DMS 273 treated with DMSO at 0.1 percent for 48 hours (cell line): ENCODE results near the gene ARHGAP21.
A peak's percentile ranks its signal among the peaks of the same experiment; 100 is the strongest.

Experiments
- DNase-seq: peaks from one replicate; lab custom pipeline; 2025; lab: John Stamatoyannopoulos, UW

Gene ARHGAP21

GRCh38 chr10:24574161-24574560, 149.5 kb downstream of the ARHGAP21 start:
- DNase-seq: no peak

- DNase-seq: no peak
These were observed 151.7 kb downstream of the ARHGAP21 start for GRCh38 chr10:24571870-24572450.

GRCh38 chr10:24570658-24571426, 152.8 kb downstream of the ARHGAP21 start:
- no peak for DNase-seq

- no peak for DNase-seq
These were observed 153.6 kb downstream of the ARHGAP21 start for GRCh38 chr10:24569828-24570657.

- no peak for DNase-seq
These were observed 154.3 kb downstream of the ARHGAP21 start for GRCh38 chr10:24569330-24569796.

- DNase-seq: no peak
These were observed 155.6 kb downstream of the ARHGAP21 start for GRCh38 chr10:24568042-24568441.

GRCh38 chr10:24561453-24561852, 162.2 kb downstream of the ARHGAP21 start:
- no peak for DNase-seq

- DNase-seq: peak; percentile 3
These were observed 166.6 kb downstream of the ARHGAP21 start for GRCh38 chr10:24556750-24557742.

GRCh38 chr10:24556126-24556749, 167.4 kb downstream of the ARHGAP21 start:
- no peak for DNase-seq

GRCh38 chr10:24554036-24554435, 169.7 kb downstream of the ARHGAP21 start:
- DNase-seq: no peak

- no peak for DNase-seq
These were observed 170.6 kb downstream of the ARHGAP21 start for GRCh38 chr10:24553051-24553612.

- no peak for DNase-seq
These were observed 171.2 kb downstream of the ARHGAP21 start for GRCh38 chr10:24552346-24553016.

- DNase-seq: no peak
These were observed 172.5 kb downstream of the ARHGAP21 start for GRCh38 chr10:24551161-24551560.

GRCh38 chr10:24550680-24551079, 173.0 kb downstream of the ARHGAP21 start:
- no peak for DNase-seq

GRCh38 chr10:24545585-24545984, 178.1 kb downstream of the ARHGAP21 start:
- DNase-seq: no peak

- DNase-seq: no peak
These were observed 178.9 kb downstream of the ARHGAP21 start for GRCh38 chr10:24544776-24545175.

- no peak for DNase-seq
These were observed 181.1 kb downstream of the ARHGAP21 start for GRCh38 chr10:24542314-24543270.

- DNase-seq: no peak
These were observed 182.4 kb downstream of the ARHGAP21 start for GRCh38 chr10:24541239-24541753.

GRCh38 chr10:24536636-24537035, 187.1 kb downstream of the ARHGAP21 start:
- DNase-seq: no peak
